Nucleus accumbens (tissue), 56 donors: Measurements from ENCODE around the gene LIFR.

ENCODE experiments used
- DNase-seq, 56 donors: peaks; one replicate each; lab custom pipeline; 2025; lab: John Stamatoyannopoulos, UW

The LIFR gene

DNA sequence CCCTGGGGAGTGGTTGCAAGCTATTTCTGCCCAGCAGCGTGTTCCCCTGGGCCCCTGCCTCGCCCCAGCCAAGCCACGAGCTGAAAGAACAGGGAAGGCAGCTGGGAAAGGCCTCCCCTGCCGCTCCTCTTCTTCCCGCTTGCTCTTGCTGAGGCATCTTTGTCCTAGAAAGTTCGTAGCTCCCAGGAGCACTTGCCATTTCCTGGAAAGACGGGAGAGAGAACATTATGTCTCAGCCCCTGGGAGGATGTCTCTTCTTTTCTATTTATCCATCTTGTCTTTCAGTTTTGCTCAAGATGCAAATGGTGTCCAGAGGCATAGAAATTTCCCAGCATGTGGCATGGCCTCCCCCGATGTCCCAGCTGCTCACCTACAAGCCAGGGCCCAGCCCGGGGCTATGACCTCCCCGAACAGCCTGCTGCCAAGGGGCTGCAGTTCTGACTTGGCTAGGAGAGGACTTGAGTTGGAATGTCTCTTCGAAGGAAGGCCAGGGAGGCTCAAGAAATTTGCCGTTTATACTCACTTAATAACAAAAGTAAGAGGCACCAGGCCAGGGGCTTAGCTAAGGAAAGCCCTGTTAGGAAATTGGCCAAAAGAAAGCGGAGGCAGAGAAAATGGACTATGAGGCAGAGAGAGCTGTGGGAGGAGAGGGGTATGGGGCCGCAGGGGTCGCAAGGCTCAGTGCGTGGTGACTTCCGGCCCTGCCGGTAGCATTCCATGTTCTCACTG, 87.3 kb downstream of the LIFR start:
- peak in 33 of 56 donors; percentile 13 to 69 (median 42) for DNase-seq

DNA sequence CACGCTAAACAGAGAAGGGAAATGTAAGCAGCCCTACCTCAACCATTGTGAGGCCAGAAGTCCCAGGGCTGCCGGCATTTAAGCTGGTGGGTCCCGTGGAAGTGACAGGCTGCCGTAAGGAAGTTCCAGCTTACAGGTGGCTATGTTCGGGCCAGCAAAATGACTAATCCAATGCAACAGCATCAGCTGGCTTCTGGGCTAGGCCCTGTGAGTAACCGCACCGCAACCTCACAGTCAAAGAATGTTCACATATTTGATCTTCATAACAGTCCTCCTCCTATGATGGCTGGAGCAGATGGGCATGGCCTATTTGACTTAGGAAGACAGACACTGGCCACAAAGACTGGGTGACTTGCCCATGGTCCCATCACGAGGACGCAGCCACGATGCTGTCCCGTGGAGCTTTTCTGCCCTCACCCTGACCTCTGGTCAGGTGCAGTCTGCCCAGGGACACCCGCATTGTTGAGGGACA, 88.2 kb downstream of the LIFR start:
- no peak for DNase-seq

DNA sequence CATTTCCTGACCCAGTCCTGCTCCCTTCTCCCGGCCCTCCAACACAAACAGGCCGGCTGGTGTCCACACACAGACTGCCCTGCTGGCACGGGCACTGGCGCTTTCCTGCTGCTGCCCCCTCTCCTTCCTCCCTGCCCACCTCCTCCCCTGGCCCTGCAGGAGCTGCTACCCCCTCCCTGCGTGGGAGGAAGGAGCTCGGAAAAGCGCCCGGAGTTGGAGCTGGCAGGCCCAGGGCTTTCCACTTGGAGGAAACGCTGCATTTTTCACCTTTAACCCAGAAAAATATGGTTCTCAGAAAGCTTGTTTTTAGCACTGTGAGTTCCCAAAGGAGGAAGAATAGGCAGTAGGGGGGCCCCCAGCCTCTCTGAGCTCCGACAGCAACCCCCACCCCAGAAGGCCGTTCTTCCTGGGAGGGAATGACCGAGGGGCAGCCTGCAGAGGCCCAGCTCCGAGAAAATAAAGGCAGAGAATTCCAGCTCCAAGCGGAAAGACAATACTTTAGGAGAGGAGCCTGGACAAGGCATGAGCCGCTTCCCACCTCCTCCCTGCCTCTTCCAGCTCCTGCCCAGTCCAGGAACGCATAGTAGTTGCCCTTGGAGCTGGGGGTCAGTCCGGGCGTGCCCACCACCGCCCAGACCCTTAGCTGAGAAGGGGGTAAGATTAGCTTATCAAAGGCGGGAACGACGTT, 88.9 kb downstream of the LIFR start:
- peak in 40 of 56 donors; percentile 21 to 83 (median 40) for DNase-seq

DNA sequence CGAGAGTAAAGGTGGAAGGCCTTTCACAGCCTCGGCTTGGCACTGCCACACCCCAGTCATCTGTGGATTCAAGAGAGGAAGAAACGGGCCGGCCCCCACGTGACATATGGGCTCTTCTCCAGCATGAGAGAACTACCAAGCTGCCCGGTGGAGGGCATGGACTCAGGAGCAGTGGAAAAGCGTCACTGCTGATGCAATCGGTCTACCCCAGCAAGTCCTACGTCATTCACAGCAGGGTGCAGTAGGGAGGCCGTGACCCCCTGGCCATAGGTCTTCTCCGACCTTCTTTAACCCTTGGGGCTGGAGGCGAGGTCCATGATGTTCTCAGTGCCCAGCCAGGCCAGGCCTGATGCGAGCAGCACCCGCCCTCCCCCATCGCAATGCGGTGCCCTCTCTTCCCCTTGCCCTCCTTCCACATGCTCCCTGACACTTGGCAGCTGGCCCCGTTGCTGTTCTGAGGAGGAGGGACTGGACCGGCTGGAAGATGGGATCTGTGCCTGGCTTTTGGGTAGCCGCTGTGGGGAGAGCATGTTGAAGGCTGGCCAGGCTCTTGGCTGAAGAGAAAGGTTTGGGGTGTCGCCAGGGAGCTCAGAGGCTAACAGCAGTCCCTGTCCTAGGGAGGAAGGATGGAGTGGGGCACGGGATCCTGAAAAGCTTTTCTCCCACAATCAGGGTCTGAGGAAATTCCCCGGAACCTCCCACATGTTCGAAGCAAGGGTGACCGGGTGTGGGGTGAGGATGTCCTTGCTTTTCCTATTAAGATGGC, 89.8 kb downstream of the LIFR start:
- peak in 53 of 56 donors; percentile 23 to 86 (median 67) for DNase-seq

DNA sequence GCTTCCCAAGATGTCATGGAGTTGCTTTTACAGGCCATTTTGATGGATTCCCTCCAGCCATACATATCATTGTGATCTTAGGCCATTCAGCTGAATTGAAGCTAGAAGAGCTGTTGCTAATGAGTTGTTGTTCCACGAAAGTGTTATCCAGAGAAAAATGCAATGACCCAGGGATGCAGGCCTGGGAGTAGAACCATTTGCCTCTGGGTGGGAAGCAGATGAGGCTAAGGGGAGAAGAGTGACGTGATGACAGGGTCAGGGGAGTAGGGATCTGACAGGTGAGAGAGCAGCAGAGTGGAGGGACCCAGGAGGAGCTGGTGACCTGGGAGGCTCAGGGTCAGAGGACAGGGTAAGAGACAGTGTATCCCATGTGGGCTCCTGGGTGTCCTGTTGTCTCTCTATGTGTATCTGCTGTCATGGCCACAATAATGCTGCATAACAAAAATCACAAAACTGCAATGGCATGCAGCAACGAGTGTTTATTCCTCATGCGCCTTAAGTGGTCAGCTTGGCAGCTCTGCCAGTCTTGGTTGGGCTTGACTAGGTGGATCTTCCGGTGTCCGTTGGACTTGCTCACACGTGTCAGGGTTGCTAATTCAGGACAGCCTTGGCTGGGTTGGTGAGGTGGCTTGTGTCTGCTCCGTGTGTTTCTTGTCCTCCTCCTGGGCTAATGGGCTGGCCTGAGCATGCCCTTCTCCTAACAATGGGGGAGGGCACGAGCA, 90.6 kb downstream of the LIFR start:
- no peak for DNase-seq

DNA sequence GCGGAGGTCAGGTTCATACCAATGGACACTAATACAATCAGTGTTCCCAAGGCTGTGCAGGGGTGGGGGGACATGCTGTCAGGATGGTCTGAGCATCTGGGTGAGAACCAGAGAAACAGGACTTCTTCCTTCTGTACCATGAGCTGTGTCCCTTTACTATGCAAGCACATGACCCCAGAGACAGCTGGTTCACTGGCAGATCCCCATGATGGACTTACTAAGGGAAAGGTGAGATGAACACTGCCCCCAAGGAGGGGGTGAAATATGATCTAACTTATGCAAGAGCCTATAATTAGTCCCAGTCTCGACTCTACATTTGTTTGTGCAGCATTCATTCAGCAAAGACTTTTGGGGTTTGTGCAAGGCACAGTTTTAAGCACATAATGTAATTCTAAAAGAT, 91.4 kb downstream of the LIFR start:
- DNase-seq: no peak

DNA sequence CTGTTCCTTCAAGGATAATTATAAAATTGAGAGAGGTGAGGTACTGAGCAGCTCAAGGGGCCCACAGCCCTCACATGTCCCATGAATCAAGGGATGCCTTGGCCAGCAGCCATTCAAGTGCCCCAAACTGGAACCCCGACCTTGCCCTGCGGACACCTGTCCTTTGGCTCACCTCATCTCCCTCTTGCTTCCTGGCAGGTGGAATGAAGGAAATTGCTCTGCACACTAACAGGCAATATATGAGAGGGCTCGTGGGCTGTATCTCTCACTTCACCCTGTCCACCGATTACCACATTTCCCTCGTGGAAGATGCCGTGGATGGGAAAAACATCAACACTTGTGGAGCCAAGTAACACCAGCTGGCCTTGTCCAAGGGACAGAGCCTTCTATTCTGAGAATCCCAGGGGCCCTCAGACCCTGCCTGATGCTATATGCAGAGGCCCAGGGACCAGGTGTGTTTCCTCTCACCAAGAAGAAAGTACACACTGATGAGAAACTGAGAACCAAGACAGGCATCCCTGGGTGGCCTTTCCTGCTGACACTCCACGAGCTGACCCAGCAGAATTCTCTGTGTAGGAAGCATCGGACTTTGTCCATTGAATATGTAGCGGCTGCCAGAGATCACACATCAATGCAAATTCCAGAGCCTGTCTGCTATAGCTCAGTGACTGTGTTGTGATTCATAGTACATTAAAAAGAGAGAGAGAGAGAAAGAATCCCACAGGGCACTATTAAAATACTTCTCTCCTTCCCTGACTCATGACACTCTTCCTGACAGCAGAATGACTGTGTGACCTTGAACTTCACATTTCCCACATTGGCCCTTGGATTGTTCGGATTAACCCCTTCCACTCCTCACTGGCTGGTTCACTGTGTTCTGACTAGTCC, 92.6 kb downstream of the LIFR start:
- DNase-seq: peak in 1 of 56 donors; percentile 27

DNA sequence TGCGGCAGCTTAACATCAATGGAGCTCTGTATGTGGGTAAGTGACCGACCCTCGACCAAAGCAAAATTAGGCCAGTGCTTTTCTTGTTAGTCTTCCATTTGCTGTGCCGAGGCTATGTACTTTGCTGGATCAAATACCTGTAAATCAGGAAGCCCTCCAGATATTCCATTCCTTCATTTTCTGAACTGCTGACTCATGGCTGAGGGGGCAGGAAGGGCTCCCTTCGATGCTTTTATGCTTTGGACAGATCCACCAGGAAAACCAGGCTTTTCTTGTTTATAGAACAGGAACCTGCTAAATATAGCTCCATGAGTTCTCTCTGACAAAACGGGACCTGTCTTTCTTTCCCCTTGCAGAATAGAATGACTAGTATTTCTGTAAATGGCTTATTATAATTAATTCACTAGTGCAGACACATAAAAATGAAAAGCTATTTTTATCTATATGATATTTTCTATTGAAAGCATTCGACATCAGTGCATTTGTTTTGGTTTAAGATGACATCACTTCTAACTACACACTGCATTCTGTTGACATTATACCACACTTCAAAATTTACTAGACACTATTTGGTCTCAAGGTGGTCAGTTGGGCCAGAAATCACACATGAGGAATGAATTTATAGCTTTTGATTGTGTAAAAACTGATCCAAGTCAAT, 93.3 kb downstream of the LIFR start:
- DNase-seq: peak in 1 of 56 donors; percentile 15

DNA sequence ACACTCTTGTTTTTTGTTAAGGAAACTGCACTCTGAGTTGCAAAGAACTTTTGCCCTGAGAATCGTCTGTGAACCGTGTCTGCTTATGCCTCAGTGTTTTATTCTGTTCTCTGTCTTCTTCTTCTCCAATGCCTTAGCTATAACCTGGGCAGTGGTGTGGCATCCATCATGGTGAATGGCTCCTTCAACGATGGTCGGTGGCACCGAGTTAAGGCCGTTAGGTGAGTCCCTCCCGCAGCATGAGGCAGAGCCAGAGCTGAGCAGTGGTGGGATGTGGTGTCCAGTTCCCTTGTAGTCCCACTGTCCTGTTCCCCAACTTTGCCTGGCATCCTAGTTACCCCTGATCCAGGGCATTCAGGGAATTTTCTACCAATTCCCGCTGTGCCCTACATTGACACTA, 98.3 kb downstream of the LIFR start:
- no peak for DNase-seq

DNA sequence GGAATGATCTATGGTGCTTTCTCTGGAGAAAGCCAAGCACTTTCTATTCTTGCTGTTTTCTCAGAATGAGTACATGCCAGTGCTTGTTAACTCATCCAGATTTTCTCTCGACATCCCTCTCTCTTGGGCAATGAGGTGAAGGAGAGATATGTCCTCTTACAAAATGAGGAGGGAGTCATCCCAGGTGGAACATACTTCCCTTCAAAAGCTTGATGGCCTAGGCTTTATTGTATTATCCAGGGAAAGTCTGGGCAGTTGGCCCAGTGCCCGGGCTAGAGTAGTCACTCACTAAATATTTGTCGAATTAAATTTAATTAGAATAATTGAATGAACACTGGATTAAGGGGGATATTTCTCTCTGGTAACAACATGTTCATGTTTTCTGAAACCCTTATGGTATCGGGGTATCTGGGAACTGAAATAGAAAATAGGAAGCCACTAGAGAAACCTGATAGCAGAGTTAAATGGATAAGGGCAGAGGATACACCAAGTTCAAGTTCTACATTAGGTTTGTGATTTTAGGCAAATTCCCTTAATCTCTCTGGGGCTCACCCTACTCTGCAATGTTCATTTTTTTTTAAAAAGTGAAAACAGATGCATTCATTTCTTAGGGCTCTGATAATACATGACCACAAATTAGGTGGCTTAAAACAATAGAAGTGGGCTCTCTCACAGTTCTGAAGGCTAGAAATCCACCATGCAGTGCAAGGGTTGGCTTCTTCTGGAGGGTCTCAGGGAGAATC, 99.6 kb downstream of the LIFR start:
- DNase-seq: no peak

DNA sequence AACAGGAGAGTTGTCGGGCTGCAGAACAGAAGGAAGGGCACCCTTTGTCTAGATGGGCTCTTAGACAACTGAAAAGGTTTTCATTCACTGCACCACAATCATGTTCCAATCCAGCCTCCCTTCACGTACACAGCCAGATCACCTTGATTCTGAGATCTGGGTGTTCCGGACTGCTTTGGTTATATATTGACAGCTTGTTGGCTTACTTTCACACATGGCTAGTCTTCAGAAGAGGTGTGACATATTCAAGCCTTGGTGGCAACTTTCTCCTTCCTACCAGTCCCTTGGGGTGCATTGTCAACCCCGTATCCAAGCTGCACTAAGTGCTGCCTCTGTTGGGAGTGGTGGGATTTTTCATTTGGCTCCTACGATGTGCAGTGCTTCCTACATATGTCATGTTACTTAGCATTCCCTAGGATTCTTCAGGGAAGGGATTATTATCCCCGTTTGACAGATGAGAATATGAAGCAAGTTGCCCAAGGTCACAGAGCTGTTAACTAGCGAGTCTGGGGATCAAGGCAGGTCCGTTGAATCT, 100.6 kb downstream of the LIFR start:
- DNase-seq: no peak

DNA sequence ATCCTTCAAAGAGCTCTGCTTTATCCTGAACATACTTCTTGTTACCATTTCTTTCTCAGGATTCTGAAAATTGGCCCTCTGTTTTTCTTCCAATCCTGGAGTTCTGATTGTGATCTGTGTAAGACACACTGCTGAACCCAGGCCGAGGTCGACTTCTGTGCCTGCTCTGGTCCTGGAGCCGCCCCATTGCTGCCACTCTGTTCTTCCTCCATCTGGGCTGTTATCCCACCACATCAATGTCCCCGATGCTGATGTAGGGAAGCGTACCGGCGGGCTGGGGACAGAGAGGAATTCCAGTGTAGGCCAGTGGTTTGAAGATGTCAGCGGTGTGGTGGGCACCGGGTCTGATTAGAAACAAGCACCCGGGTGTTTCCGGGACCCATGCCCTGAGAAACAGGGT, 102.5 kb downstream of the LIFR start:
- no peak for DNase-seq

DNA sequence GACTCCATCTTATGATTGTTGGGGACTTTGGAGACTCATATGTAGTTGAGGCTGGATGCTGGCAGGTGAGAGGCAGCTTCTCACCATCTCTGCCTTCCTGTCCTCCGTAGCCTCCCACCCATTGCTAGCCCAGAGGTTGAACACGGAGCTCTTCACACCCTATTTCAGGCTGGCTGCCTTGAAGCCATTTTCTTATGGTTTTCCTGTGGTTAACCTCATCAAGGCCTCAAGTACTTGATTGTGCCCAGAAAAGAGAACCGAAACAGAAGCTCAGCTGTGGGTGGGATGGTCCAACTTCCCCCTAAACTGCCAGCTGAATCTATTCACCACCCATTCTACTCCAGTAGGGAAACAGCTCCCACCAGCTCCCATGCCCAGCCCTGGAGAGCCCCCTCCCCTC, 102.9 kb downstream of the LIFR start:
- DNase-seq: no peak

DNA sequence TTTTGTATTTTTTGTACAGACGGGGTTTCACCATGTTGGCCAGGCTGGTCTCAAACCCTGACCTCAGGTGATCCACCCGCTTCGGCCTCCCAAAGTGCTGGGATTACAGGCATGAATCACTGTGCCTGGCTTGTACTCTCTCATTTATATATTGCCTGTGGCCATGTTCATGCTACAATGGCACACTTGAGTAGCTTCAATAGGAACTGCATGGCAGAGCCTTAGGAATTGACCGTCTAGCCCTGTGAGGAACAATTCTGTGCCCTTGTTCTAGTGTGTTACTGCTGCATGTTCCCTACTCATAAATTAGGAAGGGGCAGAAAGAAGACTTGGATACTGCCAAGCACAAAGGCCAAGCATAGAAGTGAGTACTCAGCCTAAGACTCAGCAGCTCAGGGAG, 104.2 kb downstream of the LIFR start:
- DNase-seq: no peak

DNA sequence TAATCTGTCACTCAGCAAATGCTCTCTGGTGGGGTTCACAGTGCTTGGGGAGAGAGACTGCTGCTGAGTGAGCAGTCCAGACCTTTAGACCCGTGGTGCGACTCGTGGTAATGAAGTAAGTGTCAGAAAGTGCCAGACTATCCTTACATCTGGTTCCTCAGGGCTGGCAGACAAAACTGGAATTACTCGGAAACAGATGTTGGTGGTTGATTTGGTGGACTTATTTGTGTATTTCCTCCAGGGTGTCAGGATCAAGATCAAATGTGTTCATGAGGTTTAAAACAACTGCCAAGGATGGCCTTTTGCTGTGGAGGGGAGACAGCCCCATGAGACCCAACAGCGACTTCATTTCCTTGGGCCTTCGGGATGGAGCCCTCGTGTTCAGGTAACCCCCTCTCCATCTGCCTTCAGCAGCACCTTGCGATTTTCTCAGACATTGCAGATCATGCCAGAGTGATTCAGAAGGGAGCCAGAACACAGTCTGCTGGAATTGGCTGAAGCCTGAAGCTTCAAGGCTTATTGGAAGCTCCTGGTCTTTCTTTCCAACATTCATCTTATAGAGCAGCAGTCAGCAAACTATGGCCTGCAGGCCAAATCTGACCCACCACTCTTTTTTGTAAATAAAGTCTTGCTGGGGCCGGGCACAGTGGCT, 105.2 kb downstream of the LIFR start:
- no peak for DNase-seq

DNA sequence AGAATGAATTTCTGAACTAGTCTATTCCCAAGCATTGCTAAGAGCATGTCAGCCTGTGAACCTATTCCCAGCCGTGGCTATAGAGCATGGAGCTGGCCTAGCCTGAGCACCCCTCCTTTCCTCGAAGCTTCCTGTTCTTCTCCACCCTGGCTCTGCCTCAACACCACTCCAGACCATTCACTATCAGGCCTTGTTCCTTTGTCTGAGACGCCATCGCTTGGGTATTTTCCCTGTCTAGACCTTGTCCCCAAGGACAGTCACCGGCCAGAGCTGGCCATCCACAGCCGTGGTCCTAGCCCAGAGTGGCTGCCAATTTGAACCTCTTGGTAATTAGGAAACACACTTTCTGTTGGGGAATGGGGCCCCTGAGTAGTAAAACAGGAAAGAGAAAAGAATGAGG, 105.8 kb downstream of the LIFR start:
- no peak for DNase-seq

DNA sequence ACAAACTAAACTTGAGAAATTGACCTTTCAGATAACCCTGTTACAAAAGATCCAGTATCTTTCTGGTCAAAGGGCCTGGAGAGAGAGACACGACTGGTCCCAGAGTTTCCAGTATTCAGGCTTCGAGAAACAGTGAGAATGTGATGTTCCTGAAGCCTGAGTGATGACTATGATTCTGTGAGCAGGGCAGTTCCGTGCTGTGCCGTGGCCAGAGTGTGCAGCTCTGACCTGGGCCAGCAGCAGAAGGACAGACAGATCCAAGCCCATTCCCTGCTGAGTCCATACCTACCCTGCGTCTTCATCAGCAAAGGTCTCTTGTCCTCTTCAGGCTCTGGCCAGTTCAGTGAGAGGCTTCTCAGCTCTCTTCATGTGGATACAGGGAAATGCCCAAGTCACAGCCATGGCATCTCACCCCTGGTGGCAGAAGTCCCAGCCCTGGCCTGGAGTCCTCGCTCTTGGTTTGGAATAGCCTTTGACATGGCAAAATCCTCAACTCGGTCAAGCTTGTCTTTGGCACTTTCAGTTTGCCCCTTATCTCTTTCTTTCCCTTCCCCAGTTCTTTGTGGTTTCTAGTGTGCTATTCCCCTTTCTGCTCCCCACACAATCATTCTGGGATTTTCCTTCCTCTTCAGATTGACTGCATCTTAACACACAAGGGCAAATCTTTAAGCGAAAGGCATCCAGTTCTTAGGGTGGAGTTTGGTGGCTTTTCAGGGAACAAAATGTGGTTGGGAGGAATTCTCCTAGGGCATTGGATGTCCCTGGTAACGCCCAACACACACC, 107.7 kb downstream of the LIFR start:
- DNase-seq: no peak
